Measurements from ENCODE around the gene TAF3. TPM values are rescaled to one million over a fixed set of nuclear protein-coding genes. Genes with fewer than 3 reads are reported as not detected.

TAF3 gene
- total and polyA plus RNA-seq, 2 donors (not counting 1 experiment from before 2014, with no cell fraction given) = 7.0 to 20.1 TPM

DNA sequence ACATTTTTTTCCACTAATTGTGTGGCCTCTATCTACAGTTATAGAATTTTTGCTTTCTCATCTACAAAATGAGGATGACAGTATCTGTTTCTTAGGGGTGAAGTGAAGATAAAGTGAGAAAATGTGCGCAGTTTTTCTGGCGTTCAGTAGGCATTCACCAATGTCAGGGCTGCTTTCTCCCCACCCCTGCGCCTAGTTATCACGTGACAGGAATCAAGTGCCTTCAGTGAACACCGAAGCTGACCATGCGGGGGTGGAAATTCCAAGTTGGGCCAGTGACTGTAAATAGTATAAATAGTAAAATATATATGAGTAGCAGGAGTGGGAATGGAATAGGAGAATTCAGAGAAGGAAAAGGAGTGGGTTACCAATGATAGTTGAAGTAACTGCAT lies 77.4 kb downstream of the TAF3 start:
- H3K27me3 Mint-ChIP-seq = no peaks in the 10 kb centered on the region

DNA sequence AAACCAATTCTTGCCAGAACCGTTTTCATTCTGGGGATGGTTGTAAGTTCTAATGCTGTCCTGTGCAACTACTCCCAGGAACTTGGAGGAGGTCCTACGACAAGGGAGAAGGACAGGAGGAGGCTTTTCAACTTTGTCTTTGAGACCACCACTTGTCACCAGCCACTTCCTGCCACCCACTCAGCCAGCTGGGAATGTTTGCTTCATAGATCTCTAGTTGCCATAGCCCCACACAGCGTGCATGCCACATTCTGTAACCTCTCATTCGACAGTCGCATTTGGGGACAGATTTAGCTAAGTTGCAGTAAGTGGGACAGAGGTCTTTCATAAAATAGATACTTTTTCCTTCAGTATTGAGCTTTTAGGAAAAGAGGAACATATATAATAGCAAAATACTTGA lies 78.0 kb downstream of the TAF3 start:
- Mint-ChIP-seq H3K27ac (no peak overlapping the region), H3K4me3 (no peak overlapping the region), H3K4me1 (peaks cover 2% of the 10 kb centered on the region), H3K27me3 (no peaks in the 10 kb centered on the region), H3K9me3 (ENCODE audit: insufficient read depth) (no peaks in the 10 kb centered on the region)
- CTCF ChIA-PET = no interaction called here
- H3K4me3 ChIP-seq (ENCODE audit: control extremely low read depth in 1 of 5, extremely low read depth in 1 of 5, insufficient read depth in 1 of 5, low read depth in 2 of 5, low read length in 4 of 5) = no peak overlapping the region
- peaks cover 2 to 13% of the 10 kb centered on the region in 2 experiments for H3K36me3 ChIP-seq (replicated peaks in 1 of 2; ENCODE audit: control extremely low read depth in 1 of 2, control insufficient read depth in 1 of 2, extremely low read depth in 1 of 2, insufficient read depth in 2 of 2, low read length in 1 of 2)
- WGBS (ENCODE audit: insufficient coverage) = 90% methylated on average over 2 of the region's 5 CpGs
- H3K9ac ChIP-seq (ENCODE audit: low read length) = no peak overlapping the region
- no peak overlapping the region for H3K4me2 ChIP-seq (replicated peaks; ENCODE audit: low read depth, low read length, poor library complexity, severe bottlenecking)
- no peaks in the 10 kb centered on the region for H3K27me3 ChIP-seq (replicated peaks in 1 of 4; ENCODE audit: control extremely low read depth in 1 of 4, control insufficient read depth in 3 of 4, insufficient read depth in 4 of 4, low read length in 3 of 4)
- ATAC-seq (ENCODE audit: low read depth) (no peak), DNase-seq (no peak)
- H3K4me1 ChIP-seq (ENCODE audit: control insufficient read depth in 2 of 2, insufficient read depth in 2 of 2, low read length in 2 of 2) = no peaks in the 10 kb centered on the region
- H3K79me2 ChIP-seq (ENCODE audit: control insufficient read depth, insufficient read depth, low read length) = peaks cover 32% of the 10 kb centered on the region
- H4K20me1 ChIP-seq (ENCODE audit: control insufficient read depth, insufficient read depth, low read length, poor library complexity, severe bottlenecking) = peaks cover 32% of the 10 kb centered on the region
- no peak overlapping the region for H2AFZ ChIP-seq (ENCODE audit: insufficient read depth, low read depth, low read length, poor library complexity, severe bottlenecking)
- intact Hi-C loops (cut with micrococcal nuclease) = no loop called here
- POLR2A ChIA-PET = no interaction called here
- H3K9me3 ChIP-seq (ENCODE audit: control extremely low read depth in 1 of 3, control insufficient read depth in 2 of 3, insufficient read depth in 1 of 3, low read length in 2 of 3) = no peaks in the 10 kb centered on the region
- TF ChIP-seq EZH2 (IDR thresholded peaks at IDR 0.05; ENCODE audit: borderline replicate concordance, insufficient read depth, low read depth, low read length, poor library complexity, severe bottlenecking) = no peak
- TF ChIP-seq, protein P1, sequence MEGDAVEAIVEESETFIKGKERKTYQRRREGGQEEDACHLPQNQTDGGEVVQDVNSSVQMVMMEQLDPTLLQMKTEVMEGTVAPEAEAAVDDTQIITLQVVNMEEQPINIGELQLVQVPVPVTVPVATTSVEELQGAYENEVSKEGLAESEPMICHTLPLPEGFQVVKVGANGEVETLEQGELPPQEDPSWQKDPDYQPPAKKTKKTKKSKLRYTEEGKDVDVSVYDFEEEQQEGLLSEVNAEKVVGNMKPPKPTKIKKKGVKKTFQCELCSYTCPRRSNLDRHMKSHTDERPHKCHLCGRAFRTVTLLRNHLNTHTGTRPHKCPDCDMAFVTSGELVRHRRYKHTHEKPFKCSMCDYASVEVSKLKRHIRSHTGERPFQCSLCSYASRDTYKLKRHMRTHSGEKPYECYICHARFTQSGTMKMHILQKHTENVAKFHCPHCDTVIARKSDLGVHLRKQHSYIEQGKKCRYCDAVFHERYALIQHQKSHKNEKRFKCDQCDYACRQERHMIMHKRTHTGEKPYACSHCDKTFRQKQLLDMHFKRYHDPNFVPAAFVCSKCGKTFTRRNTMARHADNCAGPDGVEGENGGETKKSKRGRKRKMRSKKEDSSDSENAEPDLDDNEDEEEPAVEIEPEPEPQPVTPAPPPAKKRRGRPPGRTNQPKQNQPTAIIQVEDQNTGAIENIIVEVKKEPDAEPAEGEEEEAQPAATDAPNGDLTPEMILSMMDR (IDR thresholded peaks at IDR 0.05) = no peak
- no peak overlapping the region for H3K27ac ChIP-seq (ENCODE audit: low read length in 2 of 2)

More for the DNA sequence above, 77.4 kb downstream of the TAF3 start:
- peaks cover 36% of the 10 kb centered on the region for H4K20me1 ChIP-seq (ENCODE audit: control insufficient read depth, insufficient read depth, low read length, poor library complexity, severe bottlenecking)
- no peak overlapping the region for H2AFZ ChIP-seq (ENCODE audit: insufficient read depth, low read depth, low read length, poor library complexity, severe bottlenecking)
- H3K27ac ChIP-seq (ENCODE audit: low read length in 2 of 2) = no peak overlapping the region
- POLR2A ChIA-PET = no interaction called here
- CTCF ChIA-PET = no interaction called here
- no peak overlapping the region for H3K27ac Mint-ChIP-seq
- TF ChIP-seq EZH2 (IDR thresholded peaks at IDR 0.05; ENCODE audit: borderline replicate concordance, insufficient read depth, low read depth, low read length, poor library complexity, severe bottlenecking) = no peak
- TF ChIP-seq, protein P1 (IDR thresholded peaks at IDR 0.05) = no peak
- H3K4me3 Mint-ChIP-seq = no peak overlapping the region
- no peaks in the 10 kb centered on the region for H3K27me3 ChIP-seq (replicated peaks in 1 of 4; ENCODE audit: control extremely low read depth in 1 of 4, control insufficient read depth in 3 of 4, insufficient read depth in 4 of 4, low read length in 3 of 4)
- peaks cover 30% of the 10 kb centered on the region for H3K79me2 ChIP-seq (ENCODE audit: control insufficient read depth, insufficient read depth, low read length)
- intact Hi-C loops (cut with micrococcal nuclease) = no loop called here
- no peak overlapping the region for H3K4me2 ChIP-seq (replicated peaks; ENCODE audit: low read depth, low read length, poor library complexity, severe bottlenecking)
- peaks cover 5% of the 10 kb centered on the region for H3K4me1 Mint-ChIP-seq
- no peaks in the 10 kb centered on the region for H3K9me3 ChIP-seq (ENCODE audit: control extremely low read depth in 1 of 3, control insufficient read depth in 2 of 3, insufficient read depth in 1 of 3, low read length in 2 of 3)
- no peak overlapping the region for H3K9ac ChIP-seq (ENCODE audit: low read length)
- H3K4me3 ChIP-seq (ENCODE audit: control extremely low read depth in 1 of 5, extremely low read depth in 1 of 5, insufficient read depth in 1 of 5, low read depth in 2 of 5, low read length in 4 of 5) = no peak overlapping the region
- DNase-seq = no peak
- WGBS (ENCODE audit: insufficient coverage) = 100% methylated on average over 3 of the region's 6 CpGs
- no peak for ATAC-seq (ENCODE audit: low read depth)
- peaks cover 2 to 13% of the 10 kb centered on the region in 2 experiments for H3K36me3 ChIP-seq (replicated peaks in 1 of 2; ENCODE audit: control extremely low read depth in 1 of 2, control insufficient read depth in 1 of 2, extremely low read depth in 1 of 2, insufficient read depth in 2 of 2, low read length in 1 of 2)
- no peaks in the 10 kb centered on the region for H3K9me3 Mint-ChIP-seq (ENCODE audit: insufficient read depth)
- H3K4me1 ChIP-seq (ENCODE audit: control insufficient read depth in 2 of 2, insufficient read depth in 2 of 2, low read length in 2 of 2) = no peaks in the 10 kb centered on the region
